ENCODE measurements around the gene BORCS6. TPM values are rescaled to one million over a fixed set of nuclear protein-coding genes. Genes with fewer than 3 reads are reported as not detected.

BORCS6 gene
- total RNA-seq, 2 experiments from 2014 or later = 6.1 to 6.4 TPM

- Histone ChIP-seq H3K27me3 (ENCODE audit: control insufficient read depth in 1 of 2, insufficient read depth in 2 of 2, low read length in 2 of 2) (no peaks in the 10 kb centered on the region), H3K27ac (ENCODE audit: low read depth in 1 of 2, low read length in 2 of 2) (peak overlapping the region; percentile 94), H3K36me3 (ENCODE audit: insufficient read depth, low read length) (peaks cover 25% of the 10 kb centered on the region), H3K4me3 (ENCODE audit: low read length) (peak overlapping the region; percentile 65), H3K4me1 (ENCODE audit: insufficient read depth, low read length) (peaks cover 61% of the 10 kb centered on the region), H3K9me3 (ENCODE audit: control insufficient read depth in 1 of 2, insufficient read depth in 1 of 2, low read length in 2 of 2) (no peaks in the 10 kb centered on the region)
- POLR2A ChIA-PET = interaction anchor here (0.8 to 16.4 kb wide), 15 partner anchors 10 to 329 kb away, joined by 3 to 419 read pairs (median 16); partner anchors contain the start of genes AURKB, BORCS6, CTC1 and NAA38
- peak; percentile 63 for ATAC-seq (ENCODE audit: poor library complexity)
- peak overlapping the region; percentile 91 for H3K4me3 Mint-ChIP-seq
- intact Hi-C loops (cut with DNase I, micrococcal nuclease) = loop anchor here (1.0 to 5.0 kb wide), 3 partner anchors 9 to 42 kb away; partner anchors contain the start of gene HES7 (in 1 of the 2)
- H3K27ac Mint-ChIP-seq = no peak overlapping the region
- peak in 13 of 14 experiments; percentile 51 to 97 (median 73) for DNase-seq
- no peaks in the 10 kb centered on the region for H3K27me3 Mint-ChIP-seq
- no peaks in the 10 kb centered on the region for H3K9me3 Mint-ChIP-seq
- CTCF ChIA-PET = interaction anchor here (0.9 to 1.4 kb wide), 2 partner anchors 13 to 26 kb away, joined by 4 to 5 read pairs; no protein-coding TSS in a partner anchor
- TF ChIP-seq CTCF (IDR thresholded peaks at IDR 0.05) = no peak
- H3K36me3 Mint-ChIP-seq (ENCODE audit: low read depth) = peaks cover 34% of the 10 kb centered on the region
- H3K4me1 Mint-ChIP-seq (ENCODE audit: low read depth) = peaks cover 57% of the 10 kb centered on the region
Measured at GRCh38 chr17:8163978-8164814, 25.8 kb downstream of the BORCS6 start.

GRCh38 chr17:8162997-8163977 lies 26.7 kb downstream of the BORCS6 start:
- intact Hi-C loops (cut with DNase I, micrococcal nuclease) = loop anchor here in 1 of 2 experiments (5.0 kb wide), 1 partner anchor 41 kb away; the partner anchor contains the start of gene HES7
- Histone ChIP-seq H3K4me1 (ENCODE audit: insufficient read depth, low read length) (peaks cover 69% of the 10 kb centered on the region), H3K4me3 (ENCODE audit: low read length) (peak overlapping the region; percentile 65), H3K27ac (ENCODE audit: low read depth in 1 of 2, low read length in 2 of 2) (peak overlapping the region; percentile 94), H3K27me3 (ENCODE audit: control insufficient read depth in 1 of 2, insufficient read depth in 2 of 2, low read length in 2 of 2) (no peaks in the 10 kb centered on the region), H3K9me3 (ENCODE audit: control insufficient read depth in 1 of 2, insufficient read depth in 1 of 2, low read length in 2 of 2) (no peaks in the 10 kb centered on the region), H3K36me3 (ENCODE audit: insufficient read depth, low read length) (peaks cover 31% of the 10 kb centered on the region)
- H3K4me1 Mint-ChIP-seq (ENCODE audit: low read depth) = peaks cover 66% of the 10 kb centered on the region
- no peaks in the 10 kb centered on the region for H3K9me3 Mint-ChIP-seq
- peaks cover 43% of the 10 kb centered on the region for H3K36me3 Mint-ChIP-seq (ENCODE audit: low read depth)
- DNase-seq (peak in 4 of 14 experiments; percentile 14 to 55 (median 34)), ATAC-seq (ENCODE audit: poor library complexity) (peak; percentile 8)
- POLR2A ChIA-PET = interaction anchor here (0.8 to 16.4 kb wide), 16 partner anchors 9 to 306 kb away, joined by 3 to 419 read pairs (median 16); partner anchors contain the start of genes AURKB, BORCS6, CTC1 and NAA38
- TF ChIP-seq CTCF (IDR thresholded peaks at IDR 0.05) = no peak
- H3K27ac Mint-ChIP-seq = no peak overlapping the region
- no peaks in the 10 kb centered on the region for H3K27me3 Mint-ChIP-seq
- peak overlapping the region; percentile 91 for H3K4me3 Mint-ChIP-seq
- CTCF ChIA-PET = interaction anchor here (0.9 to 1.4 kb wide), 2 partner anchors 12 to 26 kb away, joined by 4 to 5 read pairs; no protein-coding TSS in a partner anchor

All from CD4-positive, alpha-beta T cell (primary cell).